GM21447 (cell line): ENCODE measurements around the gene C11orf86.

Experiments
- ATAC-seq: cut with Tn5 transposase; IDR thresholded peaks from one replicate; pipeline ENCODE4 v1.9.1; 2021; ENCODE audit not compliant: unreplicated experiment

Gene C11orf86

DNA sequence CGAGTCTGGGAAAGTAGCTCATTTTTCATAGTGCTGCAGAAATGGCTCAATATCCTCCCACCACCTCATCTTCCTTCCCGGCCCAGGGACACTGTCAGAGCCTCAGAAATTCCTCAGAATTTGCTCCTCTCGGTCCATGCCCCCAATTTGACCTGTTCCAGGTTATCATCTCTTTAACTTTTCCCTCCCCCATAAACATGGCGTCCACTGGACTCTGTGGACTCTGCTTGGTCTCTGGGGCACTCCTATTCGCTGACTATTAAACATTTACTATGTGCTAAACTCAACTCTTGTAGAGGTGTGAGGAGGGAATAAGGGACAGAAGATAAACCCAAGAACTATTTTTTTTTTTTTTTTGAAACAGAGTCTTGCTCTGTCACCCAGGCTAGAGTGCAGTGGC, 8.8 kb upstream of the C11orf86 start:
- no peak for ATAC-seq

DNA sequence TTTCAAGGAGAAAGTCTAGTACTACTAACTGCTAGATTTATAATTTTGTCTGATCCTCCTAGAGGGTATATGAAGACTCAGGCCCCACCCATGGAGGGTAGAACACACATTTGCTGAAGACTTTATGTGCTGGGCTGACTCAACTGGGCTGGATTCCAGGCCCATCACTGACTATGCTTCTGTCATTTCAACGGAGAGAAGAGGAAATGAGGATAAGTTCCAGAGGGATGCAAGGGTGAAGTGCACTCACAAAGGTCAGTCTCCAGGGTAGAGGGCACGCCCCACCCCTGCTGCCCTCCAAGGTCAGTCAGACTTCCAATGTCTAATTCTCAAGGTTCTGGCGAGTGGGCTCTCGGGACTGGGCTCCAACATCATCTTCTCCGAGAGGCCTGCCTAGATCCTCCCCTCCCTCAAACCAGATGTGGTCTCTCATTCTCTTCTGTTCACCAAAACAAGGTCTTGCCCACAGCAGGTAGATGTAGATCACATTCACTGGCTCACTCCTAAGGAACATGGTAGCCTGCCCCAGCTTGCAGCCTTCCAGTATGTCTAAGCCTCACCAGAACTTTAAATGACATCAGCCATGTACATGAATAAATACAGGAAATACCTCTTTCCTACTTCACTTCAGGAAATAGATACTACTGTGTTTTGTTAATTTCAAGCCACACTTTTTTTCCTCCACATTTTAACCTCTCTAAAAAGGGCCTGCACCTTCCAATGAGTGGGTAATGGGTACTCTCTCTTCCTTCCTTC, 7.3 kb upstream of the C11orf86 start:
- ATAC-seq = no peak

DNA sequence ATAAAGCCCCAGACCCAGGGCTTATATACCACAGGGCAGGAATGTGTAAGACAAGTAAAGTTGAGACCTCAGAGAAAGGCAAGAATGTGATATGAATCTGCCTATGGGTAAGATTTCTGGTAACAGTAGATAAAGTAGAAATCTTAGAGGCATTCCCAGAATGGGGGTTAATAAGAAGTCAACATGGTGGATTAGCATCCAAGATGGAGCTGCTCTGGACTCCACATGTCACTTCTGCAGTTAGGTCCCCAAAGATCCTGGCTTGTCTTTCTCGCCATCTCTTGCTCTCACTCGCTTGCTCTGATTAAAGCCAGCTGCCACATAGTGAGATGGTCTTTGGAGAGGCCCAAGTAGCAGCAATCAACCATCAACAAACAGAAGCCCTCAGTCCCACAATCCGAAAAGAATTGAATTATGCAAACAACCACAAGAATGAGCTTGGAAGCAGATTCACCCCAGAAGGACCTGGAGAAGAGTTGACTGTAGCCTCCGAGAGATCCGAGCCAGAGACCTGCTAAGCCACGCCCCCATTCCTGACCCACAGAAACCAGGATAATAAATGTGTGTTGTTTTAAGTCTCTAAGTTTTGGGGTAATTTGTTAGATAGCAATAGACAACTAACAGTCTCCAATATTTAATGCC, 5.4 kb upstream of the C11orf86 start:
- ATAC-seq = no peak

DNA sequence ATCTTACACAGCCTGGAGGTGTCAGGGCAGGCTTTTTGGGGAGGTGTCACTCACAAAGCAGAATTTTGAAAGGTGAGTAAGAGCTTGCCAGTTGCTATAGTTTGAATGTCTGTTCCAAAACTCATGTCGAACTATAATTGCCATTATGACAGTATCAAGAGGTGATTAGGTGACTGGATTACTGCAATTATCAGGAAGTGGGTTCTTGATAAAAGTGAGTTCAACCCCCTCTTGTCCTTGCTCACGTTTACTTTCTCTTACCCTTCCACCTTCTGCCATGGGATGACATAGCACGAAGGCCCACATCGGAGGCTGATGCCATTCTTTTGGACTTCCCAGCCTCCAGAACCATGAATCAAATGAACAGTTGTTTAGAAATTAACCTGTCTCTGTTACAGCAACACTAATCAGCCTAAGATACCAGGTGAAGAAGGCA, 4.7 kb upstream of the C11orf86 start:
- ATAC-seq = no peak

DNA sequence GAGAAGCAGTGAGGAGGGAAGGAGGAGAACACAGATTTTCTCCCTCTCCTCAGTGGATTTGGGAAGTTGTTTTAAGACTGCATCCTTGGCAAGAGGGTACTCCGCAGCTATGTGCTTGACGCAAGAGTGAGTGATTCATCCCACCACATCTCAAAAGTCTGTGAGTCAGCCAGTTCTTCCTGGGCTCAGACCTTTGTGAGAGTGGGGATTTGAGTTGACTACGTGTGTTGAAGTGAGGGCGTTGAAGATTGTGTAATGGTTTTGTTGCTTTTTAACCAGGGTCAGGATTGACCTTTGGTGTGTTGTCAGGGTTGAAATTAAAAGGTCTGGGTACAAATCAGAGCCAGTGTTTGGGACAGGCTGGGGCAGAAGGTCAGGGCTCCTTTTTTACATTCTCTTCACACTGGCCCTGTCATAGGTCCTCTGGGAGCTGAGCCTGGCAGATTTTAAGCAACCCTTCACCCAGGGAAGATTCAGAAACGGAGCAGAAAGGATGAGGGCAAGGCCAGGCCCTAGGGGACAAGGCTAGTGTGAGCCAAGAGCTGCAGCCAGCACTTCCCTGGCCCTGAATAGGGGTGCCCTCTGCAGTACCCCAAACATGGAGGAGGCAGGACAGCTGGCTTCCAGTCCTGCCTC, 4.2 kb upstream of the C11orf86 start:
- no peak for ATAC-seq

DNA sequence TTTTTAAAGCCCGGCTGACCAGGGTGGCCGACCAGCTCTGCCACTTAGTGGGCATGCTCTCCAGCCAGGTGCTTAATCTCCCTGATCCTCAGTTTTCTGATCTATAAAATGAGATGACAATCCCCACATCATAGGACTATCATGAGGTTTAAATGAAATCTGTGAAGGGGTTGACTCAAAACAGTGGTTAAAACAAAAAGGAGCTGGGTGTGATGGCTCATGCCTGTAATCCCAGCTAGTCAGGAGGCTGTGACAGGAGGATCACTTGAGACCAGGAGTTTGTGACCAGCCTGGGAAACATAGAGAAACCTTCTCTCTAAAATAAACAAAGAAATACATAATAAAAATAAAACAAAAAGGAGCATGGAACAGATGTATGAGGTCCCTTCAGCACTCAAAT, 3.6 kb upstream of the C11orf86 start:
- ATAC-seq = no peak

DNA sequence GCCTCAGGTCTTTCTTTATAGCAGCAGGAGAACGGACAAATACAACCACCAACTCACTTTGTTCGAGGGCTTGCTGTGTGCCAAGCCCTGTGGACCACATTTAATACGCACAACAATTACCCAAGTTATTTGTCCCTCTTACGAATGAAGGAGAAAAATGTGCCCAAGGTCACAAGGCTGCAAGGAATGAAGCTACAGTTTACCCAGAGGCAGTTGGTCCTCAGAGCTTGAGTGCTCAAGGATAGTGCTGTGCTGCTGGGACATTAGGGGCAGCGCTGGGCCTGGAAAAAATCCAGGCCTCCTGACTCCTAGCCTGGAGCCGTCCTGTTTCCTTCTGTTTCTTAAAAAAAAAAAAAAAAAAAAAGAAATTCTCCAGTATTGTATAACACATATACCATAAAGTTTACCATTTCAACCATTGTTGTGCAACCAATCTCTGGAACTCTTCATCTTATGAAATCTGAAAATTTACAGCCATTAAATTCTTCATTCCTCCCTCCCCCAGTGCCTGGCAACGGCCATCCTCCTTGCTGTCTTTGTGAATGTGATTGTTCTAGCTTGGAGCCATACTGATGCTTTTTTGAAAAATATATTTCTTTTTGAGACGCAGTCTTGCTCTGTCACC, 1.0 kb upstream of the C11orf86 start:
- ATAC-seq = no peak

DNA sequence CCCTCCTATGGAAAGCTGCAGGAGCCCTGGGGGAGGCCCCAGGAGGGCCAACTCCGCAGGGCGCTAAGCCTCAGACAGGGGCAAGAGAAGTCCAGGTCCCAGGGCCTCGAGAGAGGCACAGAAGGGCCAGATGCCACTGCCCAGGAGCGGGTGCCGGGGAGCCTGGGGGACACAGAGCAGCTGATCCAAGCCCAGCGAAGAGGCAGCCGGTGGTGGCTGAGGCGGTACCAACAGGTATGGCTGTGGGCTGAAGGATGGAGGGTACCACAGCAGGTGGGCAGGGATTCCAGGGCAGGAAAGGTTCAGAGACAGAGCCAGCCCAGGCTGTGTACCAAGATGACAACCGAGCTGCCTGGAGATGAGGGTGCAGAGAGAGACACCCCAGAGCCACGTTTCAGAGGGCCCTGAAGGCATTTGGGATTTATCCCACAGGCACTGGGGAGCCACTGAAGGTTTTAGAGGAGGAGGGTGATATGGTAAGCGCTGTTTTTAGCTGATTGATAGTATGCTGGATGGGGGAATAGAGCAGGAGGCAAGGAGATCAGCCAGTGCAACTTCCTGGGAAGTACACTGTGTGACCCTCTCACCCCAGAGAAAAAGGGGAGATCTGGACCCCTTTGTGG, 412 bp downstream of the C11orf86 start:
- no peak for ATAC-seq

DNA sequence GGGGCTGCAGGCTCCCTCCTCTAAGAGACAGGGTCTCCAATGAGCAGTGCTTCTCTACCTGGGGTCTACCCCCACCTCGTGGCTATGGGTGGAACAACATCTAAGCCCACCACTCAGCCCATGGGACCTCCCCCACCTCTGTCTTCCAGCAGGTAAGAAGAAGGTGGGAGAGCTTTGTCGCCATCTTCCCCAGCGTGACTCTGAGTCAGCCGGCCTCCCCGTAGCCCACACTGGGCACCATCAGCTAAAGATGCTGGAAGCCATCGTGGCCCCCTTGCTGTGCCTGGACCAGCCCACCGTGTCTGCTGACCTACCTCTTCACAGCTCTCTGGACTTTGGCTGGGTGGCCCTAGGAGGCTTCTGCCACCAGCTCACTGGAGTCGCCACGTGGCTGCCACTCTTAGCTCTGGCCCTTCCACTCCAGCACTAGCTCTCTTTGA, 944 bp downstream of the C11orf86 start:
- no peak for ATAC-seq

DNA sequence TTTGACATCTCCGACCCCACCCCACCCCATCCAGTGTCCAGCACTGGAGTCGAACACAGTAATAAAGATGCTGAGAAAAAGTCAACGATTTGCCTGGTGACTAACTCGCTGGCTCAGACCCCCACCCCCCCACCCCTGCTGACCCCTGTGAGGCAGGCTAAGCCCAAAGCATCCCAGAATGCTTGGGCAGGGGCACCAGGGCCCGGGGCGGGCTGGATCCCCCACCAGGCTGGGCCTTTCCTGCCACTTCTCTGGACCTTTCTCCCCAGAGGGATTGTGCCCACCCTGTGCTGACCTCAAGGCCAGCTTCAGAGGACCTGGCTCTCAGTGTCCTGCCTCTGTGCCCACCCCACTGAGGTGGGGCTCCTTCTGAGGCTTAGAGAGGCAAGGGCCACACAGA, 1.8 kb downstream of the C11orf86 start:
- no peak for ATAC-seq

DNA sequence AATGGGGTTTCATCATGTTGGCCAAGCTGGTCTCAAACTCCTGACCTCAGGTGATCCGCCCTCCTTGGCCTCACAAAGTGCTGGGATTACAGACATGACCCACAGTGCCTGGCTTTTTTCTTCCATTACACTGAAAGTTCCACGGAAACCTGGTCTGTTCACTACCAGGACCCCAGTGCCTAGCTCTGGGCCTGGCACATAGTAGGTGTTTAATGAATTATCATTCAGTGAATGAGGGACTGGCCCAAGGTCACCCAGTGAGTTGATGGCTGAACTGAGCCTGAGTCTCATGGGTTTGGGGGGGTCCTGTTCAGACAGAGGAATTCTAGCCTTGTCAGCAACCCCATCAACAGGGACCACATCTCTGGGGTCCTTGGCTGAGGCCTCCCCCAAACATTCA, 3.1 kb downstream of the C11orf86 start:
- ATAC-seq = no peak

DNA sequence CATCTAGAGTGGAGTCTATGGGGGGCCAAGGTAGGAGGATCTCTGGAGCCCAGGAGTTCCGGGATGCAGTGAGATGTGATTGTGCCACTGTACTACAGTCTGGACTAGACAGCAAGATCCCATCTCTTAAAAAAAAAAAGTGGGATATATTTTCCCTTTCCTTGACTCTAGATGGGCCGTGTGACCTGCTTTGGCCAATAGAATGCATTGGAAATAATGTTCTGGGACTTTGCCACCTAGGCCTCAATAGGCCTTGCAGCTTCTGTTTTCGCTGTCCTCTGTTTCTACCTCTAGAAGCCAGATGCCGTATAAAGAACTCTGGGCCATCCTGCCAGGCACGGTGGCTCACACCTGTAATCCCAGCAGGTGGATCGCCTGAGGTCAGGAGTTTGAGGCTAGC, 3.6 kb downstream of the C11orf86 start:
- ATAC-seq = no peak

DNA sequence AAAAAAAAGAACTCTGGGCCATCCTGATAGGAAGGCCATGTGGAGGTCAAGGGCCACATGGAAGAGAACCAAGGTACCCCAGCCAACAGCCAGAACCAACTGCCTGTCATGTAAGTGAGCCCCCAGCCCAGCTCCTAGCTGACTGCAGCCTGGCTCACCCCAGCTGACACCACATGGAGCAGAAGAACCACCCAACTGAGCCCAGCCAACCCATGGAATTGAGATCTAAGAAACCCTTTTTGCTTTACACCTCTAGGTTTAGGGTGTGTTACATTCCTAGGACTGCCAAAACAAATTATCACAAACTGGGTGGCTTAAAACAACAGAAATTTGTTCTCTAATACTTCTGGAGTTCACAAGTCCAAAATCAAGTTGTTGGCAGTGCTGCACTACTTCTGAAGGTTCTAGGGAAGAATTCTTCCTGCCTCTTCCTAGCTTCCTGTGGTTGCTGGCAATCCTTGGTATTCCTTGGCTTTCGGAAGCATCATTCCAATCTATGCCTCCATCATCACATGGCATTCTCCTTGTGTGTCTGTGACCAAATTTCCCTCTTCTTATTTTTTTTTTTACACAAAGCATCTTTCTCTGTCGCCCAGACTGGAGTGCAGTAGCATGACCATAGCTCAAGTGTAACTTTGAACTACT, 4.4 kb downstream of the C11orf86 start:
- no peak for ATAC-seq

DNA sequence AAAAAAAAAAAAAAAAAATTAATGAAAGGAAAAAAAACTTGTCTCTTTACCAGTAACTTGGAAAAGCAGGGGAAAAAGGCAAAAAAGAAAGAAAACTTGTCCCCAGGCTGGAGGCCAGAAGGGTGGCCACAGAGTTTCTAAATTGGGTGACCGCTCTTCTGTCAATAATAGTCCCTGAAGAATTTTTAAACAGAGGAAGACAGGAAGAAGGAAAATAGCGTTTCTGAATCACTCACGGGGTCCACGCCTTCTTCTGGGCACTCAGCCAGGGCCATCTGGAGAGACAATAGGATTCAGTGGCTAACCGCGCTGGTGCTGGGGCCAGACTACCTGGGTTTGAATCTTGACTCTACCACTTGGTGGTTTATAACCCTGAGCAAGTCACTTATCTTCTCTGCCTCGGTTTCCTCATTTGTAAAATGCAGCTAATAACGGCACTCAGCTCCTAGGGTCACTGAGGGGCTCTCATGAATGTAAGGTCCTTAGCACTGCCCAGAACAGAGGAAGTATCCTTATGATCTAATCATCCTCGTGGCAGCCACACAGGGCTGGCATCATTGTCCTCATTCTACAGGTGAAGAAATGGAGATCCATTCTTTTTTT, 7.0 kb downstream of the C11orf86 start:
- ATAC-seq = no peak

DNA sequence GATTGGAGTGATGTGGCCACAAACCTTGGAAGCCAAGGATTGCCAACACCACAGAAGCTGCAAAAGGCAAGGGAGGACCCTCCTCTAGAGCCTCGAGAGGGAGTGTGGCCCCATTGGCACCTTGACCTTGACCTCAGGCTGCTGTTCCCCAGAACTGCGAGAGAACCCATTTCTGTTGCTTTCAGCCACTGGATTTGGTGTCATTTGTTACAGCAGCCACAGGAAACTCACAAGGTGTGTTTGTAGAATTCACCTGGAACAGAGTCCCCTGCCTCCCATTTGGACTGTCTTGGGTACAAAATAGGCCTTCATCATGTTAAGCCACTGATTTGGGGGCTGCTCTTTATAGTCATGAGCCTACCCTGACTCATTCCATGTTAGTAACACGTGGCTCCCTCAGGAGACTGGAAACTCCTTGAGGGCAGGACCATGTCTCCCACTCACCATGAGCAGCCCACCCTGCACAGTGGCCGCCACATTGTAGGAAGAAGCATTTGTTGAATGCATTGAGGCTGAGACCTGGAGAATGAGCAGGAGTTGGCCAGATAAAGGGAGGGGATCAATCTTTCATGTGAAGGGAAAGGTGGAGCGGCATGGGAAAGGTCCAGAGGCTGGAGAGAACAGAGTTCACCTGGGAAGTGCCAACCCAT, 8.3 kb downstream of the C11orf86 start:
- no peak for ATAC-seq

DNA sequence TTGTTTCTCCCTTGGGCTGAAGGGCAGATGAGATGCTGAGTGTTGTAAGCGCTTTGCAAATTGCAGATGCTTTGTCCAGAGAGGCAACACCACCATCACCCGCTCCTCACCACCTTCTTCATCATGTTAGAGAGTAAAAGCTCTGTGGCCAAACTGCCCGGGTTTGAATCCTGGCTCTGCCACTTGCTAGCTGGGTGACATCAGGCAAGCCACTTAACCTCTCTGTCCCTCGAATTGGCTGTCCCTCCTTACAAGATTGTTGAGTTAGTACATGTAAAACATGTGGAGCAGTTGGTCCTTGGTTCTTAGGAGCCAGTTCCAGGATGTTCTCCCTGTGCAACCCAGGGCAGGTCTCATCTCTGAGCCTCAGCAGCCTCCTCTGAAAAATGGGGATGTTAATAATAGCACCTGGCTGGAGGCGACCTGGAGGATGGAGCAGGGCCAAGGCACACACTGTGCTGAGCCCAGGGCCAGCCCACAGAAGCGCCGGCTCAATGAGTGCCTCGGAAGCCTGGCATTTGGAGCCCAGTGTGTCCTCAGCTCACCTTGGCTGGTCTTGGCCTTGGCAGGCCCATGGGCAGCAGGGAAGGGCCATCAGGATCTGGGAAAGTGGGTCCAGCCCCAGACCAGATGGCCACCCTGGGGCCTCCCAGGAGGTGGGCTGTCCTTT, 10.5 kb downstream of the C11orf86 start:
- no peak for ATAC-seq

DNA sequence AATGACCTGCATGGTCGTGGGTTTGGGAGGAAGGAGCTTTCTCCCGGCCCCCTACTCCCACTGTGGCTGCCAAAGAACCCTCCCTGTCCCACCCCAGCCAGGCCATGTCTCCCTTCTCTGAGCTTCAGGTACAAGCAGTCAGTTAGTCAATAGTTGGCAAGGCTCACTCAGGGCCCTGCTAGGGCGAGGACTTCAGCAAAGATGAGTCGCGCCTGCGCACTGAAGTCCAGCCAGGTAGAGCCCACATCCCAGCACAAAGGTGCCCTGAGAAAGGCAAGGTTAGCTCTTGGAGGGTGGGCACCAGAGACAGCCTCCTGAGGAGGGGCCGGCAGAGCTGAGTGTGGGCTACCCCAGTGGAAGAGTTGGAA, 11.1 kb downstream of the C11orf86 start:
- ATAC-seq = no peak

DNA sequence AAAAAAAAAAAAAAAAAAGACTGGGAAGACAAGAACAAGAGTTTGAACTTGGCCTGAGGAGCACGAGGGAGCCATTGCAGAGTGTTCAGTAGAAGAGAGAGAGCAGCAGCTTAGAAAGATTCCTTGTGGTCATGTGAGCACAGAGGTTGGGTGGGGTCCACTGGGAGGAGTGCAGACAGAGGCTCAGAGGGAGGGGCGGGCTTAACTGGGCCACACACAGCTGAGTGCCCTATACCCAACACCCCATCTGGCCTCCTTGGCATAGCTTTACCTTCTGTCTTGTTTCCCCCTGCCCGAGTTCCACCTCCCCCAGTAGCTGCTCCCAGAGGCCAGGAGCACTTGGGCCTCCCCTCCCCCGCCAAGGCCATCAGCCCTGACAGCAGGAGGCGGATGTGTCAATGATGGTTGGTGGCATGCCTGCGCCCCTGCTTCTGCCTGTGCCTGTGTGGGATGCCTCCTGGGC, 12.1 kb downstream of the C11orf86 start:
- ATAC-seq = no peak

DNA sequence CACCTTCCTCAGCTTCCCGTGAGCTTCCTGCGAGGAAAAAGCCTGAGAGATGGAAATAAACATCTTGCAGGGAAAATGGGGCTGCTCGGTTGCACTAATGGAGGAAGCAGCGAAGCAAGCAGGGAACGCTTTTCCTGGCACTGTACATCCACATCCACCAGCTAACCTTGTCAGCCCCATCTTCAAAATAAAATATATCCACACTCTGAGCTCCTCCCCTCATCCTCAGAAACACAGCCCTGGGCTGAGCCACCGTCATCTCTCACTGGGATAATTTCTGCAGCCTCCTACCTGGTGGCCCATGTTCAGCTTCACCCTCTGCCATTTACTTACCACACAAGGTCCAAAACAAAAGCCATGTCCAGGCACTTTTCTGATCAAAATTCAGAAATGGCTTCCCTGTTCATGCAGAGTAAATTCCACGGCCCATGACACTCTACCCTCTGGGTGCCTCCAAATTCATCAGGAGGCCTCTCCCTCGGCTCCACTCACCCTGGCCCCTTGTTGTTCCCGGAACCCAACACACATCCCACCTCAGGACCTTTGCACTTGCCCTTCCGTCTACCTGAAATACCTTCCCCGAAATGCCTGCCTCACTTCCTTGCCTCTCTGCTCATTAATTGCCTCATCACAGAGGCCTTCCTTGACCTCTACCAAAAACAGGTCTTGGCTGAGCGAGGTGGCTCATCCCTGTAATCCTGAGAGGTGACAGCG, 13.0 kb downstream of the C11orf86 start:
- ATAC-seq = no peak
